ENCODE data around the gene EHD1.
"Not testable (repeated sequence)": the region's sequence is repeated elsewhere in the genome, so short reads cannot be mapped to it uniquely, and the experiment has no call there.

Gene EHD1

GRCh38 chr11:64856382-64857227 is 21.8 kb downstream of the EHD1 start:
- DNase-seq (ENCODE audit: low read depth in 2 of 2), result peak in 1 of 2 donors; percentile 70

DNA sequence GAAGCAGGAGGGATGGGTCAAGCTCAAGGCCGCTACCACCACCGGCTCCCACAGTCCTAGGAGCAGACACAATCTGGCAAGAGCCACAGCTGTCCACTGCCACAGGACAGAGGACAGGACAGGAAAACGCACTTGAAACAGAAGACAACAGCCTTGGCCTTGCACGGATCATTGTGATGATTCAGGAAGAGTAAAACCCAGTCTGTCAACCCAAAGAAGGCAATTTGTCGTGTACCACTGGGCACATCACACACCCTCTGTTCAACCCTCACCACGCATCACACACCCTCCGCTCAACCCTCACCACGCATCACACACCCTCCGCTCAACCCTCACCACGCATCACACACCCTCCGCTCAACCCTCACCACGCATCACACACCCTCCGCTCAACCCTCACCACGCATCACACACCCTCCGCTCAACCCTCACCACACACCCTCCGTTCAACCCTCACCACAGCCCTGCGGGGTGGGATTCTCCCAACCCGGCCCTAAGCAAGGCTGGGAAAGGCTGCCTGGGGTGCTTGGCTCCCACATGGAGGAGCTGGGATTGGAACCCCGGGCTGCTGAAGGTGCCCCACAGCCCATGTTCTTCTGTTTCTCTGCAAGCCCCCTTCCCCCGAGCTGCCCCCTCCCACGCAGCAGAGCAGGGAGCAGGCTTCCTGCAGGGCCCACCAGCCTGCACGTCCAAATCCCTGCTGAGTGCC is 22.7 kb downstream of the EHD1 start:
- DNase-seq (ENCODE audit: low read depth in 2 of 2), result no peak

- no peak for DNase-seq (ENCODE audit: low read depth in 2 of 2)
Observed at GRCh38 chr11:64854534-64855502, 23.6 kb downstream of the EHD1 start.

GRCh38 chr11:64854157-64854533 is 24.3 kb downstream of the EHD1 start:
- no peak for DNase-seq (ENCODE audit: low read depth in 2 of 2)

DNA sequence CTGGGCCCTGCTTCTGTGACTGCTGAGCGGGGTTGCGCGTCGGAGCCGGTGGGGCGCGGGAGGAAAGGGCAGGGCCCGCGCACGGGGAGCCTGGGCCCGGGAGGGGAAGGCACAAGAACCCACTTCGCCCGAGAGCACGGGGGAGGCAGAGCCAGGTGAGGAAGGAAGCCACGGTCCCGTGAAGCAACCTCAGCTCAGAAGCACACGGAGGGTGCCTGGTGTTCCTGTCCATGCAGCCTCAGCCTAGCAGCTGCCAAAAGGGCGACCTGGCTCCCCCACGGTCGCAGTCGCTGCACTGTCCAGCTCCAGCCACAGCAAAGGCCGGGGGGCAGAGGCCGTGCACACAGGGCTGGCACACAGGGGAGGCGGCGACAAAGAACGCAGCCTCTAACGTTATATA is 24.7 kb downstream of the EHD1 start:
- DNase-seq (ENCODE audit: low read depth in 2 of 2), result no peak

- DNase-seq (ENCODE audit: low read depth in 2 of 2), result no peak
Observed at GRCh38 chr11:64852804-64853509, 25.5 kb downstream of the EHD1 start.

GRCh38 chr11:64851831-64852351 is 26.5 kb downstream of the EHD1 start:
- no peak for DNase-seq (ENCODE audit: low read depth in 2 of 2)

DNA sequence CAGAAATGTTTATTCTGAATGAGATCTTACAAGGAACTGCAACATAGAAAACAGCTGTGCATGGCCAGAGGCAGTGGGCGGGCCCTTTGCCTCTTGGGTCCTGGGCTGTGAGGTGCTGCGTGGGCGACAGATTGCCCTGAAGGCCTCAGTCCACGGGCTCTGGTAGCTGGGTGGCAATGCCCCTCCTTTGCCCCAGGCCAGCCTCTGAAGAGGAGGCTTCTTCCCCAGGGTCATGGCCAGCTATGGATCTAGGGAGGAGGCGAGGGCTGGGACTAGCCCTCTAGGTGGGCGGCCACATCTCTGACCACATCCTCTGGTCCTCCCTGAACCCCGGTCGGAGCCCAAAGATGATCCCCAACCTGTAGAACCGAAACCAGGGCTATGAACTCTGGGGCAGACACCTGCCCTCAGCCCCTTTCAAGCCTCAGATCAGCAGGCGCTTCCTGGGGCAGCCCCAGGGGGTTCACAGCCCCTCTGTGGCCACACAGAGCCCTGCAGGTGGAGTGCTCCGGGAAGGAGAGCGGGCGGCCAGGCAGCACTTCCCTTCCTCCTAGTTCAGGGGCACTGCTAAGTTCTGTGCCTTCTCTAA is 27.3 kb downstream of the EHD1 start:
- DNase-seq (ENCODE audit: low read depth in 2 of 2), result peak in 1 of 2 donors; percentile 45

- DNase-seq (ENCODE audit: low read depth in 2 of 2), result no peak
Observed at GRCh38 chr11:64849598-64850356, 28.6 kb downstream of the EHD1 start.

GRCh38 chr11:64848826-64849597 is 29.4 kb downstream of the EHD1 start:
- DNase-seq (ENCODE audit: low read depth in 2 of 2), result no peak

DNA sequence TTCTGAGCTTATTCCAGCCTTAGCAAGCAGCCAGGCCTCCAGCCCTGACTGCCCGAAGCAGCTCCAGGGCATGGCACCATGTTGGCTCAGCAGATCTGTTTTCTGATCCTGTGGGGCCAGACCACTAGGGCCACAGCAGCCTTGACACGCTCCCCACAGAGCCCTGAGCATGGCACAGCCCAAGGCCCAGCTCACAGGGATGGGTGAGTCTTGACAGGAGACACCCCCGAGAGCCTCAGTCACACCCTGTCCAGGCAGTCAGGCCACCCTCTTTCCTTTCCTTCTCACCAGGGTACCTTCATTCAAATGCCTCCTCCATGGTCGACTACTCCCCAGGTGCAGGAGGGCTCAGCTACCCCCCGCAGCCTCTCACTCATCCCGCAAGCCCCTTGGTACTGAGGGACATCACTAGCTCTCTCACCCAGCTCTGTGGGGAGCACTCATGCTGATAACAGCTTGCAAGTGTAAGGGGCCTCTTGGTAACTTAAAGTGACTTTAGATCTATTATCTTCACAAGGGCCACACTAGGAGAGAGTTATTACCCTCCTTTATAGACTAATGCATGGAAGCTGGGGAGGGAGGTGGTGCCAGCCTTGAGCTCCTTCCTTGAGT is 30.1 kb downstream of the EHD1 start:
- DNase-seq (ENCODE audit: low read depth in 2 of 2), result no peak

GRCh38 chr11:64846998-64847666 is 31.3 kb downstream of the EHD1 start:
- DNase-seq (ENCODE audit: low read depth in 2 of 2), result peak; percentile 94 to 96

GRCh38 chr11:64845776-64846129 is 32.7 kb downstream of the EHD1 start:
- not testable (repeated sequence) for DNase-seq (ENCODE audit: low read depth in 2 of 2)

DNA sequence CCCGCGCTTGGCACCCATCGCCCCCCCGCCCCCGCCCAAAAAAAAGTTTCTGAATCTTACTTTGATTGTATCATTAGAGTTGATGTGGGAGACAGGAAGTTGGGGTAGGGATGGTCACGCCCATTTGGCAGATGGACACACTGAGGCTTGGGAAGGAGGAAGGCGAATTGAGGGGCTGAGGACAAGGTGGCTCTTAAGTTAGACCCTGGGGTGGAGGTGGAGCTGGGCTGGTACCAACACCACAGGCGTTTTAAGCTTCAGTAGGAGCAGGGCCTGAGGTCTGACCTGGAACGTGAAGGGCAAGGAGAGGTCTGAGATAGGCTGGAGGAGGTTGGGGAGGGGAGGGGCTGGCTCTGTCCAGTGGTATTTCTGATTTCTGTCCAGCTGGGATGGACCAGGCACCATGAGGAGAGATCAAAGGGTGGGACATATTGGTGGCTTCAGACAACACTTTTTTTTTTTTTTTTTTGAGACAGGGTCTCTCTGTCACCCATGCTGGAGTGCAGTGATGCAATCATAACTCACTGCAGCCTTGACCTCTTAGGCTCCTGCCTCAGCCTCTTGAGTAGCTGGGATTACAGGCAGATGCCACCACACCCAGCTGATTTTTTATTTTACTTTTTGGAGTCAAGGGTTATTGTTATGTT is 33.2 kb downstream of the EHD1 start:
- no peak for DNase-seq (ENCODE audit: low read depth in 2 of 2)

DNA sequence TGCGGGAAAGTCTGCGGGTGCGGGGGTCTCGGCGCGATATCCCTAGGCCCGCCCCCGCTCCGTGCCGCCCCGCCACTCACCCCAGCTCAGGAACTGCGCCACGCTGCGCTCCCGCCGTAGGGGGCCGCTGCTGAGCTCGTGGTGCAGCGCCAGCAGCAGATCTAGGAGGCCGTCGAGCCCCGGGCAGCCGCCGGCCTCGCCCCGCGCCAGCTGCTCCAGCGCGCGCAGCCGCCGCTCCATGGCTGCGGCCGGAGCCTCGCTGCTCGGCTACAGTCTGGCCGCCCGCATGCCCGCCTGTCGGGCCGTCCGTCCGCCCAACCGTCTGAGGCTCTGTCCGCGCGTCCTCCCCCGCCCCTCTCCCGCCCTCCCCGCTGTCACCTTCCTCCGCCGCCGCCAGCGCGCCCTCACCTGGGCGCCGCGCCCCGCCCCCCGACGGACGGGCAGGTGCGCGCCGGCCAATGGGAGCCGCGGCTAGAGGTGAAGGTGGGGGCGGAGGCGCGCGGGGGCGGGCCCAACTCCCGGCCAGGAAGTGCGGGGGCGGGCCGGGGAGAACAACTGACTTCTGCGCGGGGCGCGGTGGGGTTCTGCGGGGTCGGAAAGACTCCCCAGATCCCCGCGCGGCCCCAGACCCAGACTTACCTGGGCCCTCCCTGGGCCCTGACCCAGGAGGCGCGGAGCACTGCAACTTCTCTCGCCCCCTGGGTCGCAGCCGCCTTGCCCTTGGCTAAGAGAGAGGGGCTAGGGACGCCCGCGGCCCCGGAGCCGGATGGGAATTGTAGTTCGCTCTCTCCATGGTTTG is 33.9 kb downstream of the EHD1 start, which contains the start of gene CDC42BPG:
CDC42BPG (minus strand) TSS at position 324 of the 799 bp plus-strand sequence; CDS start at position 240, 84 bp downstream.
- peak in 1 of 2 donors; percentile 59 for DNase-seq (ENCODE audit: low read depth in 2 of 2)

DNA sequence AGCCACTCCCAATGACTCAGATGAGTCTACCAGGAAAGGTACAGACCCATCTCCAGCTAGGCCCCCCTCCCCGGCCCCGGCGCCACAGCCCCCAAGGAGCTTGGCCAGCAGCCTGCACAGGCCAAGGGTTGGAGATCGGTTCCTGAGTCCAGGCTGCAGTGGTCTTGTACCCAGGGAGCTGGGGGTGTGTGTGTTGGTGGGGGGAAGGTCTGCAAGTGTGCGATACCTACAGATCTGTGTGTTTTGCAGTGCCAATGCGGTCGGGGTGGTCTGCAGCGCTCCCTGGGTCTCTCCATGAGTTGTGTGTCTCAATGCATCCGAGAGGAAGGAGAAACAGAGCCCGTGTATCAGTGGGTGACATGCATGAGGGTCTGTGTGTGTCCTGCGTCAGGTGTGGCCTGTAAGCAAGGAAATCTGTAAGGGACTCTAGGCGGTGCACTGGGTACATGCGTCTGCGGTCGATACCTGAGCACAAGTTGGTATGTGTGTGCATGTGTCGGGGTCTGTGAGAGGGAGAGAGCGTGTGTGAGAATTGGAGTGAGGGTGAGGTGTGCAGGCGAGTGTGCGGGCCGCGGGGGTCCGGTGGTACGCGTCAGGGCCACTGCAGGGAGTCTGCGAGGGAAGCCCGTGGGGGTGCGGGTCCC is 34.6 kb downstream of the EHD1 start:
- no peak for DNase-seq (ENCODE audit: low read depth in 2 of 2)
